BJ (cell line): ENCODE results near the gene RPUSD4. TPM values are rescaled to one million over a fixed set of nuclear protein-coding genes. Genes with fewer than 3 reads are reported as not detected.

ENCODE experiments used
- CTCF ChIA-PET: fragments of 350-600 bp; formaldehyde crosslinking; extraction: SDS; loops from one replicate; lab custom pipeline; 2021; ENCODE audit warnings: antibody characterized with exemption, inconsistent platforms; lab: Yijun Ruan, JAX
- POLR2A ChIA-PET: fragments of 300-600 bp; sonication (Branson Sonifier 250); formaldehyde crosslinking; extraction: SDS; loops from one replicate; lab custom pipeline; 2021; ENCODE audit warnings: antibody characterized with exemption; lab: Charles Lee
- DNase-seq: peaks from one replicate; pipeline ENCODE4 v3.0.0-alpha.2; 2011; ENCODE audit warnings: low read depth
- H3K27me3 ChIP-seq: 2 replicates; pipeline ENCODE4 v1.6.0; 2011; ENCODE audit warnings: low read length; ENCODE audit not compliant: control insufficient read depth, insufficient read depth
- H3K36me3 ChIP-seq: 2 replicates; pipeline ENCODE4 v1.5.1; 2011; ENCODE audit warnings: low read length; ENCODE audit not compliant: control insufficient read depth, insufficient read depth
- H3K4me3 ChIP-seq: 2 replicates; pipeline ENCODE4 v1.5.1; 2011; ENCODE audit warnings: low read depth, mild to moderate bottlenecking, control low read depth, low read length
- polyA plus RNA-seq: library from polyadenylated mRNA; depleted of rRNA; stranded (reverse); fragments of >200 nt; gene quantifications from 2 replicates; pipeline ENCODE4 v1.2.3, GENCODE V29; 2011
- TF ChIP-seq, protein P1 (sequence below): IDR thresholded peaks from 2 replicates; pipeline ENCODE4 v1.5.1; 2011; ENCODE audit warnings: low read depth, mild to moderate bottlenecking, control low read depth, inconsistent platforms, low read length, moderate library complexity; ENCODE audit not compliant: insufficient read depth

Gene RPUSD4
- polyA plus RNA-seq, 1 experiment, result 31.8 TPM

DNA sequence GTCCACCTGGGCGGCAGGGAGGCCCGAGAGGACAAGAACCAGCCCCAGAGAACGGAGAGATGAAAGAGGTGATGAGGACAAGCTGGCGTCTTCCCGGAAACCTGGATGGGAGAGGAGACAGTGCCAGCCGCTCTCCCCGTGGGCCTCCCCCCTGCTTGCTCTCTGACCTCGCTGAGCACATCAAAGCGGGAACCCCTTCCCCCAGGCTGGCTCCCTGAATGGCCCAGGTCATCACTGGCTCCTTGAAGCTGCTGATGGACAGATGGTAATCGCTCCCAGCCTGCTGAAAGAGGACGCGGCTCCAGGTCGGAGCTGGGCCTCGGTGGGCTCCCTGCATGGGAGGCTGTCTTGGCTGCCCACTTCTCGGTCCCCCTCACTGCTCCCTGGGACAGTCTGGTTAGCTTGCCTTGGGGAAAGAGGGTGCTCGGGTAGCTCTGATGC is 18.4 kb downstream of the RPUSD4 start:
- no peaks in the 10 kb centered on the region for H3K27me3 ChIP-seq
- TF ChIP-seq, protein P1, sequence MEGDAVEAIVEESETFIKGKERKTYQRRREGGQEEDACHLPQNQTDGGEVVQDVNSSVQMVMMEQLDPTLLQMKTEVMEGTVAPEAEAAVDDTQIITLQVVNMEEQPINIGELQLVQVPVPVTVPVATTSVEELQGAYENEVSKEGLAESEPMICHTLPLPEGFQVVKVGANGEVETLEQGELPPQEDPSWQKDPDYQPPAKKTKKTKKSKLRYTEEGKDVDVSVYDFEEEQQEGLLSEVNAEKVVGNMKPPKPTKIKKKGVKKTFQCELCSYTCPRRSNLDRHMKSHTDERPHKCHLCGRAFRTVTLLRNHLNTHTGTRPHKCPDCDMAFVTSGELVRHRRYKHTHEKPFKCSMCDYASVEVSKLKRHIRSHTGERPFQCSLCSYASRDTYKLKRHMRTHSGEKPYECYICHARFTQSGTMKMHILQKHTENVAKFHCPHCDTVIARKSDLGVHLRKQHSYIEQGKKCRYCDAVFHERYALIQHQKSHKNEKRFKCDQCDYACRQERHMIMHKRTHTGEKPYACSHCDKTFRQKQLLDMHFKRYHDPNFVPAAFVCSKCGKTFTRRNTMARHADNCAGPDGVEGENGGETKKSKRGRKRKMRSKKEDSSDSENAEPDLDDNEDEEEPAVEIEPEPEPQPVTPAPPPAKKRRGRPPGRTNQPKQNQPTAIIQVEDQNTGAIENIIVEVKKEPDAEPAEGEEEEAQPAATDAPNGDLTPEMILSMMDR, result no peak
- ChIA-PET CTCF (interaction anchor here (0.9 to 4.5 kb wide), 25 partner anchors 9 to 286 kb away, joined by 3 to 67 read pairs (median 5); partner anchors contain the start of genes CDON and VSIG10L2), POLR2A (no interaction called here)
- DNase-seq, result no peak
- H3K4me3 ChIP-seq, result no peak overlapping the region
- no peaks in the 10 kb centered on the region; the same call in none of the 2 replicates for H3K36me3 ChIP-seq

DNA sequence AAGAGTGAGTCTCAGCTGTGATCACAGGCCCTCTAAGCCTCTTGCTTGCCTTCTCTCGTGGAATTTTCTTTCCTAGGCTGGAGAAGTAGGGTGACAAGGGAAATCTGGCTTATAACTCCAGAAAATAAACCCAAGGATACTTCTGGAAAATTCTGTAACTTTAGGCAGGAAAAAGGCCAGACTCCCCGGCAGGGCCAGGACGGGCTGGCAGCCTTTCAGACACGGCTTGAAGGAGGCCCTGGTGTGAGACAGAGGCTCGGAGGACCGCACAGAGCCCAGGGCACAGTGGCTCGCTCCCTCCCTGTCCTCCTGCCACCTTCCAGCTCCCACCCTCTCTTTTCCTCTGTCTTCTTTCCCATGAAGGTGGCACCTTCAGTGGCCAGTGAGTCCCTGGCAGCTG is 19.1 kb downstream of the RPUSD4 start:
- Histone ChIP-seq H3K27me3 (no peaks in the 10 kb centered on the region), H3K4me3 (no peak overlapping the region), H3K36me3 (no peaks in the 10 kb centered on the region; the same call in none of the 2 replicates)
- DNase-seq, result no peak
- ChIA-PET POLR2A (no interaction called here), CTCF (interaction anchor here (1.0 to 4.5 kb wide), 6 partner anchors 76 to 273 kb away, joined by 3 to 67 read pairs (median 12); no protein-coding TSS in a partner anchor)
- TF ChIP-seq, protein P1, result no peak

DNA sequence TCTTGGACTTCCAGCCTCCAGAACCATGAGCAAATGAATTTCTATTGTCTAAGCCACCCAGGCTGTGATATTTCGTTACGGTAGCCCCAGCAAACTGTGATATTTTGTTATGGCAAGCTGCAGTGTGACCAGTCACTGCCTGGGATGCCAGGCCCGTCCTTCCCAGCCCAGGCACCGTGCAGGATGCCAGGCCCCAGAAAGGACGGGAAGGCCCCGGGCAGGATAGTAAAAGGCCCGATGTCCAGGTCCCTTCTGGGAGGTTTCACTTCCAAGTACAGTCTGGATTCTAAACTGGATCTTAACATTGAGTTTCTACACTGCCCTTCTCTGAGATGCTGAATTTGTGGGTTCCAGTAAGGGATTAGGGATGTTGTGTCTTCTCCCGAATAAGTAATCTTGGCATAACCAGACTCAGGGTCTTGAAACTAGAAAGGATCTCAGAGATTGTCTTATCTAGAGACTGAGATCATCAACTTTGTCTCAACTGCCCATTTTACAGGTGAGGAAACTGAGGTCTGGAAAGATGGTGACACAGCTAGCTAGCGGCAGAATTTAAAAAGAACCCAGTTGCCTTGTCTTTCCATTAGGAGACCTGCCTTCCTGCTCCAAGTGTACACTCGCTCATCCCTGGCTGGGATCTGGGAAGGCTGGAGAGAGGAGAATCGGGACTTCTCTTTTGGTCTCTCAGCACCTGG is 19.9 kb downstream of the RPUSD4 start:
- TF ChIP-seq, protein P1, result no peak
- POLR2A ChIA-PET, result no interaction called here
- H3K27me3 ChIP-seq, result no peaks in the 10 kb centered on the region

DNA sequence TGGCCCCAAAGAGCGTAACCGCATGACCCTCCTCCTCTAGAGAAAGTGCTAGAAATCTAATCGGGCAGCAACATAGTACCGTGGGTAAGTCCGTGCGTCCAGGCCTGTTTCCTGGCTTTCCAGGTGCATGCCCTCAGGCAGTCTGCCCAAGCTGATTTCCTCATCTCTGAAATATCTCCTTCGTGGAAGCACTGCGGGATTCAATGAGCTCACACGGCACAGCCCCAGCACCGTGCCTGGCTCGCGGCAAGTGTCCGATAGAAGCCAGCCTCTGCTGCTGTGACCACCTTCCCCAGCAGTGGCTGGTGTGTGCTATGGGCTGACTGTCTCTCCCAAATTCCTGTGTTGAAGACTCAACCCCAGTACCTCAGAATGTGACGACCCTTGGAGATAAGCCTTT is 20.7 kb downstream of the RPUSD4 start:
- DNase-seq, result no peak
- CTCF ChIA-PET, result interaction anchor here (0.8 to 2.2 kb wide), 6 partner anchors 11 to 269 kb away, joined by 3 to 7 read pairs (median 4); partner anchors contain the start of gene VSIG10L2
- POLR2A ChIA-PET, result no interaction called here
- TF ChIP-seq, protein P1, result no peak
- Histone ChIP-seq H3K36me3 (no peaks in the 10 kb centered on the region; the same call in none of the 2 replicates), H3K4me3 (no peak overlapping the region), H3K27me3 (no peaks in the 10 kb centered on the region)

More for the DNA sequence above, 19.9 kb downstream of the RPUSD4 start:
- DNase-seq, result no peak
- CTCF ChIA-PET, result interaction anchor here (2.2 to 3.0 kb wide), 3 partner anchors 249 to 272 kb away, joined by 7 to 40 read pairs (median 13); no protein-coding TSS in a partner anchor
- no peaks in the 10 kb centered on the region; the same call in none of the 2 replicates for H3K36me3 ChIP-seq
- H3K4me3 ChIP-seq, result no peak overlapping the region
